ES-I3 (cell line): ENCODE results near the gene UQCRC1.
A peak's percentile ranks its signal among the peaks of the same experiment; 100 is the strongest.

ENCODE experiments used
- H3K36me3 ChIP-seq: 2 replicates; pipeline ENCODE4 v1.6.1; 2013; ENCODE audit warnings: mild to moderate bottlenecking, low read length, control low read depth, moderate library complexity; ENCODE audit not compliant: insufficient read depth
- H3K4me1 ChIP-seq: 2 replicates; pipeline ENCODE4 v1.6.1; 2013; ENCODE audit warnings: mild to moderate bottlenecking, control low read depth, low read length; ENCODE audit not compliant: insufficient read depth
- H3K9ac ChIP-seq: 2 replicates; pipeline ENCODE4 v1.6.1; 2013; ENCODE audit warnings: low read depth, mild to moderate bottlenecking, low read length, moderate library complexity
- H3K9me3 ChIP-seq: 2 replicates; pipeline ENCODE4 v1.6.1; 2013; ENCODE audit warnings: mild to moderate bottlenecking, low read length, moderate library complexity; ENCODE audit not compliant: control insufficient read depth, insufficient read depth

UQCRC1 gene

DNA sequence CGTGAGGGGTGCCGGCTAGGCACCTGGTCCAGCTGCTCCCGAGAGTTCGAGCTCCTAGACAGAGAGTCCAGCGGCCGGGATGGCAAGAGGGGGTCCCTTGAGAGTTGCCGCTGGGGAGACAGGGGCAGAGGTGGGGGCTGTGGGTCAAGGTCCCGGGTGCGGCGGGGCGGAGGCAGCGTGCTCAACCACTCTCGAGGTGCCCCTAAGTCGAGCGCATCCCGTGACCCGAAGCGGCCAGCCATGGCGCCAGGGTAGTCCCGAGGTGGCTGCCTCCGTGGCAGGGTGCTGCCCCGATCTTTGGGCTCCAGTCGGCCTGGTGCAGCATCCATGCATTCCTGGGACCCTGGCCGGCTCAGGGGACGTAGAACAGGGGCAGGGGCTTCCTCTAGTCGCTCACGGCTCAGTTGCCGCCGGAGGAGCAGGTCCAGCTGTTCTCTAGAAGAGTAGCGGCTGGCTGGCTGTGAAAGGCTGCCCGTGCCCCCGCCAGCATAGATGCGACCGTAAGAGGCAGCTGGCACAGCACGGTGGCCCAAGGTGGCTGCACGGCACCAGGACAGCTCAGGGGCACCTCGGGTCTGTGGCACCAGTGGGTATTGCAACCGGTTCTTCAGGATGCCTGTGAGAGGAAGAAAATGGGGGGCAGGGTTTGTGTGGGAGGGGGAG, 30.6 kb upstream of the UQCRC1 start:
- Histone ChIP-seq H3K9me3 (no peaks in the 10 kb centered on the region), H3K4me1 (peaks cover 9% of the 10 kb centered on the region), H3K36me3 (no peaks in the 10 kb centered on the region; the same call in 1 of the 2 replicates), H3K9ac (no peak overlapping the region)

DNA sequence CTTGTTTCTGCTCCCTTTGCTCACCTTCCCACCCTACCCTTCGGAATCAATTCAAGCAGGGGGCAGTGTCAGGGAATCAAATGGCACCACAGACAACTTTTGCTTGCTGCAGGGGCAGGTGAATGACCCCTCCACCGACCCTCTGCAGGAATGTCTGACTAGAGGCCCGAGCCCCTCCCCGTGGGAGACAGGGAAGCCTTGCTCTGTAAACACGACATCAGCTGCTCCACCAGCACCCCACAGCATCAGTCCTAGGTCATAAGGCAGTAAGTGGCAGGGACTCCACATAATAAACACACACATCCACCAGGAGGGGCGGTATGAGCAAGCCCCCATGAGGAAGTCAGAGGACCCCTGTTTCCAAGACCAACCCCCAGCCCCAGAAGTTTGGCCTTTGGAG, 27.9 kb upstream of the UQCRC1 start:
- Histone ChIP-seq H3K9me3 (no peaks in the 10 kb centered on the region), H3K36me3 (peaks cover 5% of the 10 kb centered on the region), H3K9ac (no peak overlapping the region), H3K4me1 (peaks cover 17% of the 10 kb centered on the region)

DNA sequence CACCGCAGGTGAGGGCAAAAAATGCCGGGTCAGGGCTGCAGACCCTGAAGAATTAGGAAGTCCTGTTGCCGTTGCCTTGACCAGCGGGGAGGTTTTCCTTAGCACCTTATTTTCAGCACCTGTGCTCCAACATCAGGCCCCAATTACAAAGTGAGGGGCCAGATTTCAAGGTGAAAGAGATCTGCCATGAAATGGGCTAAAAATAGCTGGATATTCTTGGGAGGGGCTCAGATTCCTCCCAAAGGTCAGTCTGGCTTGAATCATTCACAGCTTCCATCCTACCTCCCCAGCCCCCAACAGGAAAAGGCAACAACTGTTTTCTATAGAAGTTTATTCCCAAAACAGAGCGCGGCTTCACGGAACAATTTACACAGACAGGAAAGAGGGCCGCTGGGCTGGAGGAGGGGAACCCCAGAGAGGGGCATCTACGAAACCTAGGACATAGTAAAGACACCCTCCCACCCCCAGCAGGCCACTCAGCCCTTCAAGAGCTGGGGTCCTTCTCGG, 26.8 kb upstream of the UQCRC1 start:
- H3K9ac ChIP-seq, result peak overlapping the region; percentile 97
- H3K4me1 ChIP-seq, result peaks cover 17% of the 10 kb centered on the region
- no peaks in the 10 kb centered on the region for H3K9me3 ChIP-seq
- peaks cover 8% of the 10 kb centered on the region for H3K36me3 ChIP-seq

DNA sequence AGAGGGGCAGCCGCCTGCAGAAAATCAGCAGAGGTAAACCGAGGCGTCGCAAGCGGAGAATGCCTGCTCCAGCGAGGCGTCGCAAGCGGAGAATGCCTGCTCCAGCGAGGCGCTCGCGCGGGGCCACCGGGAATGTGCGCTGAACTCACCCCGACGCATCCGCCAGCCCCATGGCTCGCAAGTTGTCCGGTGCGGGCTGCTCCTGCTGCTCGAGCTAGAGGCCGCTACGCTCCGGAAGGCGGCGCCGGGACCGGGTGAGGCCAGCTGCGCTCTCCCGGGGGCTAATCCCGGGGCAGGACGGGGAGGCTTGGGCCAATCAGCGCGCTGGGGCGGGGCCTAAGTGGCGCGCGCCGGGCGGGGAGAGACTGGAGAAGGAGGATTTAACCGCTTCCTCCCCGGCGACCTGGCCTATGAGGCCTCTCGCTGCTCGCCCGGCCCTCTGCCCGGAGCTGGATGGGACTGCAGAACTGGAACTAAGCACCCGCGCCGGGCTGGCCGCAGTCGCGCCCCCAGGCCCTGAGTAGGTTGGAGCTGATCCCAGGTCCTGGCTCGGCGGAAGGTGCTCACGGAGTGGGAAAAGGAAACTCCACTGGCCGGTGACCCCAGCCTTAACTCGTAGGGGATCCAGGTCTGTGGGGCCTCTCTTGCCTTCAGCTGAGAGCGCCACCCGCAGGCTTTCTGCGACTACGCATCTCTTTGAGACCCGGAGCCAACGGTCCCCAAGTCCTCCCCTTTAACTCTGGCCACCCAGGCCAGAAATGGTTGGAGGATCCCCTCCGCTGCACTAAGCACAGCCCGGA, 26.0 kb upstream of the UQCRC1 start, which contains the start of gene SLC26A6:
Gene SLC26A6 (minus strand): TSS at position 240 of the 800 bp plus-strand sequence. CDS start 68 bp downstream, at position 172.
- Histone ChIP-seq H3K9ac (peak within 1 kb of the TSS; percentile 97), H3K9me3 (no peaks in the 10 kb centered on the region), H3K36me3 (peaks cover 8% of the 10 kb centered on the region), H3K4me1 (peaks cover 17% of the 10 kb centered on the region)

DNA sequence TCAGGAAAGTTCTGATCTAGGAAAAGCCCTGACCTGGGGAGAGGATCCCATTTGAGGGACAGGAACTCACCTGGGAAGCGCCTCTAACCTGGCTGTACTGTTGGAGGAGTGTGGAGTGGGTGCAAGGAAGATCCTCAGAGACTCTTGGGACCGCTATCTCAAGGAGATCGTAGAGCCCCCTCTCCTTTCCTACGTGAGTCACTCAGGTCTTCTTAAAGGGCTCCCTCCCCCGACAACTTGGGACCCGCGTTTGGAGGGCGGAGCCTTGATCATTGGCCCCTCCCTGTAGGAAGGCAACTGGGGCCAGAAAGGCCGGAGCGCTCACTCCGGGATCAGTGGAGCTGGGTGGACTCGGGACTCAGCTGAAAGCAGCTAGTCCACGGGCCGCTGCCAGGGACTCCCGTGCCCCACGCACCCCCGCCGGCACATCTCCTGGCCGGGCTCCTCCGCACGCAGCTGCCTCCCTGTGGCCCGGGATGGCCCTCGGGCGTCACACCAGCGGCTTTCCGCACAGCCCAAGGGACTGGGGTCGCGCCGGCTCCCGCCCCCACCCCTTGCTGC, 25.3 kb upstream of the UQCRC1 start:
- H3K9me3 ChIP-seq, result no peaks in the 10 kb centered on the region
- peak overlapping the region; percentile 97 for H3K9ac ChIP-seq
- peaks cover 17% of the 10 kb centered on the region for H3K4me1 ChIP-seq
- peaks cover 8% of the 10 kb centered on the region for H3K36me3 ChIP-seq

DNA sequence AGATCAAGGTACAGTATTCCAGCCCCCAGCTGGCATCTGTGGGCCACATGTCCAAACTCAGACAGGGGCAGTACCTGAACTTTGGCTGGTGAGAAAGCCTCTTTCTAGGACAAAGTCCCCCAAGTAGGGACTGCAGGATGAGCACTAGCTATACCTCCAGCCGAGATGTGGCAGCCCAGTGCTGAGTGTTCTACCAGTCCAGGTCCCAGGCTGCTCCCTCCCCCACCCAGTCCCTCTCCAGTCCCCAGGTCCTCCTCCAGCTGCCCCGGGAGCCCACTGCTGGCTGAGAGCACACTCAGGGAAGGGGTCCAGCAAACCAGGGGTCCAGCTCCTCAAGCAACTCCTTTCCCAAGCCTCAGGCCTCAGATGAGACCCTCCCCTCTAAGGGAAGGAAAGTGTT, 24.3 kb upstream of the UQCRC1 start:
- peaks cover 11% of the 10 kb centered on the region for H3K36me3 ChIP-seq
- H3K9ac ChIP-seq, result peak overlapping the region; percentile 97; the same call in 1 of the 2 replicates
- no peaks in the 10 kb centered on the region for H3K9me3 ChIP-seq
- peaks cover 17% of the 10 kb centered on the region for H3K4me1 ChIP-seq

DNA sequence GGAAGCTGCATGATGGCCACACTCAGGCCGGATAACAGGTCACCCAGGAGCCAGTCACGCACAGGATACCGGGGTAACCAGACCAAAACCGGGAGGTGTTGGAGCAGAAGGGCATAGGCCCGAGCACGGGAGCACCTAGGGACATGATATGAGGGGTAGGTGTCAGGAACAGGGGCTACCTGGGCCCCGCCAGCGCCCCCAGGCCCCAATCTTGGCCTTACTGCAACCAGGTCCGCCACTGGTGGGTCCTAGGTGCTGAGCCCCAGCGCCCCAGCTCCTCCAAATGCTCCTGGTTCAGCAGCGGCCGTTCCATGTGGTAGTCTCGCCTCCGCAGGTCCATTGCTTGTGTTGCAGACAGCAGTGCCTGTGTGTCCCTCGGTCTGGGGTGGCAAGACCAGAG, 23.8 kb upstream of the UQCRC1 start:
- no peak overlapping the region for H3K9ac ChIP-seq
- no peaks in the 10 kb centered on the region for H3K9me3 ChIP-seq
- H3K4me1 ChIP-seq, result peaks cover 17% of the 10 kb centered on the region
- peaks cover 11% of the 10 kb centered on the region for H3K36me3 ChIP-seq

DNA sequence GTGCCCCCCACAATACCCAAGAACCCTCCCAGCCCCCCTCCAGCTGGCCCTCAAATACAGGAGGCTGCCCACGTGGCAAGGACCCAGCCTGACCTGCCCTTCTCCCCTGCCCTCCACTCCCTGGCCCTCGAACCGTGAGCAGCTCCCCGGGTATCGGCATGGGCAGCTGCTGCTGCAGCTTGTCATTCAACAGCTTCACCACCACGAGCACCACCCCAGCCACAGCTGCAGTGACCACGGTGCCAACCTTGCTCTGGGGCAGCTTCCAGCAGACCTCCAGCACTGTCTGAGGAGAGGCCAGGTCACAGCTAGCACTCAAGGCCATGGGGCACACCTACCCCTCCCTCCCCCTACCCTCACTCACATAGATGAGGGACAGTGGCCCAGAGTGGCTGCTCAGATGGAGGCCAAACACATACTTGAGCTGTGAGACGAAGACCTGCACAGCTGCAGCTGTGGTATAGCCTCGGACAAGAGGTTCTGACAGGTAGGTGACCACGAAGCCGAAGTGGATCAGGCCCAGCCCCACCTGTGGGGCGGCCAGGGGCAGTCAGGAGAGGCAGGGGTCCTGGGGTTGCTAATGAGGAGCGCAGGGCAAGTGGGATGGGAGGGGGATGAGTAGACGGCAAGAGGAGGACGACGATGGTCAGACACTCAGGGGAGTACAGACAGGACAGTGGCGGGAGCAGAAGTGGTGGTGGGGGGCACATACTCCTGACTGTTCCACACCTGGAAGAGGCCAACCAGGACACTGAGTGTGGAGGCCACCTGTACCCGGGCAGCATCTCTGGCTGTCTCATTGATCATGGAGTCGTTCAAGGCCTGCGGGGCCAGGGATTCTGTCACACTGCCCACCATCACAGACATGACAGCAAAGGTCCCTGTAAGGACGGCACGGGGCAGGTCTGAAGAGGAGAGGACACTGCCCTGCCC, 22.3 kb upstream of the UQCRC1 start:
- Histone ChIP-seq H3K9me3 (no peaks in the 10 kb centered on the region), H3K36me3 (peaks cover 11% of the 10 kb centered on the region), H3K9ac (no peak overlapping the region), H3K4me1 (peaks cover 10% of the 10 kb centered on the region)

DNA sequence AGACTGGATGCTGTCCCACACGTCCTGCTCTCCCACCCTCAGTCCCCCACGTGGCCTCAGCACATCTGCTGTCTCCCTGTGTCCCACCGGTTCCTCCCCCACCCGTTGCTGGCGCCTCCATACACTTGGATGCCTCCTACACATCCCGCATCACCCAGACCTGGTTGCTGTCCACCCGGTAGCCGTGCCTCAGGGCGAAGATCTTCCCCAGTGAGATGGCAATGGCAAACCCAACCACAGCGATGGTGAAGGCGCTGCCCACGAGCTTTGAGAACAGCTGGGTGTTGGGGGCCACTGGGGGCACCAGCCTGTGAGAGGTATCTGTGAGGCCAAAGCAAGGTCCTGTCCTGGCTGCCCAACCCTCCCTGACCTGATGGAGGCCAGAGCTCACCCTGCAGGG, 21.4 kb upstream of the UQCRC1 start:
- H3K4me1 ChIP-seq, result 0 out of 2 replicates have a peak, but pooled peaks cover 7% of the 10 kb centered on the region
- no peaks in the 10 kb centered on the region for H3K9me3 ChIP-seq
- H3K36me3 ChIP-seq, result peaks cover 13% of the 10 kb centered on the region
- H3K9ac ChIP-seq, result no peak overlapping the region

DNA sequence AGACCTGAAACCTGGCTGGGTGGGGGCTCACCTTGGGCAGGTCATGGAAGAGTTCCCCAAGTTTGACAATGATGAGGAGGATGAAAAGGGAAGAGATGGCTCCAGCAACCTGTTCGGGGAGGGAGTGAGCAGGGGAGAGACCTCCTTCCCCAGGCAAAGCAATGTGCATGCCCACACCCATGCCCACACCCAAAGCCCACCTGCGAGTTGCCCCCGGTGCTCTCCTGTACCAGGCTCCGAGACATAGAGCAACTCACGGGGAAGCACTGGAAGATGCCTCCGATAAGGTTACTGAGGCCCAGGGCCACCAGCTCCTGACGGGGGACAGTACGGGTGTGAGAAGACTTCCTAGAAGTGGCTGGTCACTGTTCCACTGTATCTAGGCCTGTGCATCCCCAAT, 21.0 kb upstream of the UQCRC1 start:
- peaks cover 13% of the 10 kb centered on the region for H3K36me3 ChIP-seq
- H3K4me1 ChIP-seq, result 0 out of 2 replicates have a peak, but pooled peaks cover 7% of the 10 kb centered on the region
- H3K9me3 ChIP-seq, result no peaks in the 10 kb centered on the region
- no peak overlapping the region for H3K9ac ChIP-seq

DNA sequence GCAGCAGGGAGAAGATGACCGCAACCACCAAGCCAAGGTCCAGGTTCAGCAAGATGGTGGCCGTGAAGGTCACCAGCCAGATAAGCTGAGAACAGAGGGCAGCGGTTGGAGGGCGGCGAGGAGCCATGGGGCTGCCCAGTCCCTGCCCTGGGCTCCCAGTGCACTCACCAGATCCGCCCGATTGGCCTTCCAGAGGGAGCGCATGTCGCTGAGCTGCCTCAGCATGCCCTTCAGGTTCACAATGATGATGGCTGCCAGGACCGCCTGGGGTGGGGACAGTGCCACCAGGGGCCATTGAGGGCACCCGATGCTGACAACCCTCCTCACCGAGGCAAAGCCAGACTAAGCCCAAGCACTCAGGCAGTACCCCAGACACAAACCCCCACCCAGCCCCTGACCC, 20.4 kb upstream of the UQCRC1 start:
- Histone ChIP-seq H3K9ac (no peak overlapping the region), H3K9me3 (no peaks in the 10 kb centered on the region), H3K36me3 (peaks cover 13% of the 10 kb centered on the region), H3K4me1 (0 out of 2 replicates have a peak, but pooled peaks cover 7% of the 10 kb centered on the region)

DNA sequence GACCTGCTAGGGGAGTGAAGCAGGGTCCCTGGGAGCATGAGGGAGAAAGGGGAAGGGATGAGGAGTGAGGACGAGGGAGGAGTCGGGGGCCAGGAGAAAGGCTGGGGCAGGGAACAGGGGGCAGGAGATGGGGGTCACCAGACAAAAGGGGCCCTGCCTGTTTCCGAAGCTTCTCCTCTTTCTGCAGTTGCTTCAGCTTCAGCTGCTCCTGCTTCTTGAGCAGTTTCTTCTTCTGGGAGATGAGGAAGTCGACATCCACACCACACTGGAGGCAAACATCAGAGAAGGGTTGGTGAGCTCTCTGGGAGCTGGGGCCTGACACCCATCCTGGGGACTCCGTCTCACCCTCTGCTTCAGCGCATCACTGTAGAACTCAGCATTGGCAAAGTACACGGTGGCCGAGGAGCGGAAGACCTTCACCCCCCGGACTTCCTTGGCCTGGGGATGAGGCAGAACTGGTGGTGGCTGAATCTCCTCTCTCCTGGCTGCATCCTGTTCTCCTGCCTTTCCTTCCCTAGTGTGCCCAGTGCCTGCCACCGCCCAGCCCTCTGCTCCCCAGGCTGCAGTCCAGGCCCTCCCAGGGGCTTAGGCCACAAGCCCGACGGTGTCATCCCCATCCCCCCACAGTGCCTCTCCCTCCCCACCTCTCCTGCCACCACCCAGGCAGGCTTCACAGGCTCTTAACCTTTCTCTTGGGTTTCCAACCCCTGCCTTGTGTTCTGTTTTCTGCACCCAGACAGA, 19.0 kb upstream of the UQCRC1 start:
- Histone ChIP-seq H3K4me1 (peaks cover 7% of the 10 kb centered on the region; the same call in 1 of the 2 replicates), H3K9ac (no peak overlapping the region), H3K36me3 (peaks cover 13% of the 10 kb centered on the region), H3K9me3 (no peaks in the 10 kb centered on the region)

DNA sequence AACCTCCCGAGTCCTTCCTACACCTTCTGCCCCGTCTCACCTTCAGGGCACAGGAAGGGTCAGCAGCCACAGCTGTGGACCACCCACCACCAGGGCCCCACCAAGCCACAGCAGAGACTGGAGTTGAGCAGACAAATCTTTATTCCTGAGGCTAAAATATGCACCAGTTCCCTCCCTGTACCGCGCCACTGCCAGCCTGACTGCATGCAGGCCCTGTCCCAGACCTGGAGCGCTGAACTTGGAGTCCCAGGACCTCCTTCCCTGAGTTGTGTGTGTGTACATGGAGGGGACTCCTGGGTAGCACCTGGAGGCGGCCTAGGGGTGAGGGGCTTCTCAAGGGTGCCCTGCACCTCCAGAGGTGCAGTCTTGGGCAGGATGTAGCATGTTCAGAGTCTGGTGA, 16.2 kb upstream of the UQCRC1 start:
- Histone ChIP-seq H3K36me3 (peaks cover 6% of the 10 kb centered on the region), H3K9me3 (no peaks in the 10 kb centered on the region), H3K4me1 (peaks cover 7% of the 10 kb centered on the region; the same call in 1 of the 2 replicates), H3K9ac (no peak overlapping the region)
